Stimulated activated memory B cell treated with anti-CD40 and anti-IgM and Interleukin-4, amounts not matched to agents 10 μg/mL and 1 μg/mL and 100 μg/mL, for 72 hours (primary cell): ENCODE data around the gene SPRYD4.

Source experiments
- ATAC-seq: fragments of 150-1000 bp; cut with Tn5 transposase; 2 replicates; pipeline ENCODE4 v1.10.0; 2021
- H3K27ac Mint-ChIP-seq: one replicate; pipeline ENCODE4 v1.8.0; 2022; ENCODE audit warnings: mild to moderate bottlenecking, mixed read lengths
- H3K27me3 Mint-ChIP-seq: one replicate; pipeline ENCODE4 v1.8.0; 2022; ENCODE audit warnings: mixed read lengths
- H3K36me3 Mint-ChIP-seq: one replicate; pipeline ENCODE4 v1.8.0; 2022; ENCODE audit warnings: mixed read lengths
- H3K4me1 Mint-ChIP-seq: one replicate; pipeline ENCODE4 v1.8.0; 2022; ENCODE audit warnings: mixed read lengths
- H3K4me3 Mint-ChIP-seq: one replicate; pipeline ENCODE4 v1.8.0; 2022; ENCODE audit warnings: mild to moderate bottlenecking, moderate library complexity, mixed read lengths
- H3K9me3 Mint-ChIP-seq: one replicate; pipeline ENCODE4 v1.8.0; 2022; ENCODE audit warnings: mixed read lengths

The SPRYD4 gene

DNA sequence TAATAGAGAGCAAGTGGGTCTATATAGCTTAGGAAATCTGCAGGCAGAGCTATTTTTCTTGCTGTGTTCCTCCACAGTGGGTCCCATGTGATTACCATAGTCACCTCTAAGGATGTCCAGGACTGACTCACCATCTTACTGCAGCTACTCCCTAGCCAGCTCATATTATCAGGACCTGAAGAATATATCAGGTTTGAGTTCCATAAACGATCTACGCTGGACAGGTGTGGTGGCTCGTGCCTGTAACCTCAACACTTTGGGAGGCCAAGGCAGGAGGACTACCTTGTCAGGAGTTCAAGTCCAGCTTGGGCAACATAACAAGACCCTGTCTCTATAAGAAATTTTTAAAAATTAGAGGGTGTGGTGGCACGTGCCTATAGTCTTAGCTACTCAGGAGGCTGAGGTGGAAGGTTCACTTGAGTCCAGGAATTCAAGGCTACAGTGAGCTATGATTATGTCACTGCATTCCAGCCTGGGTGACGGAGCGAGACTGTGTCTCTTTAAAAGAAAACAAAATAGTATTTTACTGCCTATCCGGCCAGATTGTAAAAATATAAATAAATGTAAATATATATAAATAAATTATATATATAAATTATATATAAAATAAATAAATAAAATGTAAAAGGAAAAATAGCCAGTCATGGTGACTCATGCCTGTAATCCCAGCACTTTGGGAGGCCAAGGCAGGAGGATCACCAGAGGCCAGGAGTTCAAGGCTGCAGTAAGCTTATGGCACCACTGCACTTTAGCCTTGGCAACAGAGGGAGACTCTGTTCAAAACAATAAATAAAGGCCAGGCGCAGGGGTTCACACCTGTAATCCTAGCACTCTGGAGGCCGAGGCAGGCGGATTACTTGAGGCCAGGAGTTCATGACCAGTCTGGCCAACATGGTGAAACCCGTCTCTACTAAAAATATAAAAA lies 6.9 kb upstream of the SPRYD4 start:
- ATAC-seq = no peak
- Mint-ChIP-seq H3K36me3 (no peaks in the 10 kb centered on the region), H3K4me1 (peaks cover 24% of the 10 kb centered on the region), H3K27ac (peak overlapping the region; percentile 88), H3K9me3 (no peaks in the 10 kb centered on the region), H3K27me3 (no peaks in the 10 kb centered on the region), H3K4me3 (no peak overlapping the region)

DNA sequence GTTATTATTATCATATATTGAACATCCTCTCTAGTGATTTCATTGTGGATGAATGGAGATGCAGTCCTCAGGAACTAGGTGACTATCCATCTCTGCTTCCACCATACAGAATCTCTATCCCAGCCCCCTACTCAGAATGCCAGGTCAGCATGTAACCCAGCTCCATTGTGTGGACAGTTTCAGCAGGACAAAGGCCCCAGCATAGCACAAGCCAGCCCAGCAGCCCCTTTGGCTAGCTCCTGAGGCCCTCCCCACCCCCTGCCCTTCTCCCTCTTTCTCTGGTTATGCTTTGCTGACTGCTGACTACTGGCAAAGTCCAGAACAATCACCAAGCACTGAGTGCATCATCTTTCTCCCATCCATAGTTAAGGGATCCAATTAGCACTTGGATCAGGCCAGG lies 5.8 kb upstream of the SPRYD4 start:
- Mint-ChIP-seq H3K4me3 (no peak overlapping the region), H3K27ac (no peak overlapping the region), H3K36me3 (no peaks in the 10 kb centered on the region), H3K27me3 (no peaks in the 10 kb centered on the region), H3K4me1 (peaks cover 24% of the 10 kb centered on the region), H3K9me3 (no peaks in the 10 kb centered on the region)
- no peak for ATAC-seq

GRCh38 chr12:56469007-56469930 lies 891 bp downstream of the SPRYD4 start:
- Mint-ChIP-seq H3K27me3 (no peaks in the 10 kb centered on the region), H3K36me3 (peaks cover 8% of the 10 kb centered on the region), H3K4me3 (peak overlapping the region; percentile 95), H3K9me3 (no peaks in the 10 kb centered on the region), H3K4me1 (peaks cover 31% of the 10 kb centered on the region), H3K27ac (peak overlapping the region; percentile 97)
- ATAC-seq = no peak

GRCh38 chr12:56474389-56474788 lies 6.0 kb downstream of the SPRYD4 start:
- Mint-ChIP-seq H3K9me3 (no peaks in the 10 kb centered on the region), H3K4me1 (peaks cover 30% of the 10 kb centered on the region), H3K27me3 (no peaks in the 10 kb centered on the region), H3K4me3 (no peak overlapping the region), H3K27ac (no peak overlapping the region), H3K36me3 (peaks cover 17% of the 10 kb centered on the region)
- no peak for ATAC-seq

GRCh38 chr12:56476143-56476542 lies 7.8 kb downstream of the SPRYD4 start:
- no peak for ATAC-seq
- peaks cover 30% of the 10 kb centered on the region for H3K4me1 Mint-ChIP-seq
- H3K27me3 Mint-ChIP-seq = no peaks in the 10 kb centered on the region
- H3K9me3 Mint-ChIP-seq = no peaks in the 10 kb centered on the region
- no peak overlapping the region for H3K4me3 Mint-ChIP-seq
- H3K27ac Mint-ChIP-seq = no peak overlapping the region
- H3K36me3 Mint-ChIP-seq = peaks cover 19% of the 10 kb centered on the region

GRCh38 chr12:56476972-56477432 lies 8.6 kb downstream of the SPRYD4 start:
- Mint-ChIP-seq H3K4me3 (no peak overlapping the region), H3K27me3 (no peaks in the 10 kb centered on the region), H3K27ac (peak overlapping the region; percentile 72), H3K36me3 (peaks cover 19% of the 10 kb centered on the region), H3K4me1 (peaks cover 25% of the 10 kb centered on the region), H3K9me3 (no peaks in the 10 kb centered on the region)
- no peak for ATAC-seq

GRCh38 chr12:56477521-56478225 lies 9.3 kb downstream of the SPRYD4 start:
- Mint-ChIP-seq H3K4me3 (no peak overlapping the region), H3K27ac (peak overlapping the region; percentile 72)

GRCh38 chr12:56479625-56480024 lies 11.2 kb downstream of the SPRYD4 start:
- peaks cover 14% of the 10 kb centered on the region for H3K36me3 Mint-ChIP-seq
- H3K27me3 Mint-ChIP-seq = no peaks in the 10 kb centered on the region
- H3K4me3 Mint-ChIP-seq = no peak overlapping the region
- H3K4me1 Mint-ChIP-seq = peaks cover 25% of the 10 kb centered on the region
- ATAC-seq = no peak
- H3K27ac Mint-ChIP-seq = no peak overlapping the region
- H3K9me3 Mint-ChIP-seq = no peaks in the 10 kb centered on the region

More at GRCh38 chr12:56477521-56478225, 9.3 kb downstream of the SPRYD4 start:
- Mint-ChIP-seq H3K36me3 (peaks cover 19% of the 10 kb centered on the region), H3K9me3 (no peaks in the 10 kb centered on the region), H3K4me1 (peaks cover 25% of the 10 kb centered on the region), H3K27me3 (no peaks in the 10 kb centered on the region)
- ATAC-seq = no peak

GRCh38 chr12:56484566-56484965 lies 16.2 kb downstream of the SPRYD4 start:
- no peak for ATAC-seq
- Mint-ChIP-seq H3K4me3 (no peak overlapping the region), H3K36me3 (peaks cover 9% of the 10 kb centered on the region), H3K27me3 (no peaks in the 10 kb centered on the region), H3K9me3 (peaks cover 3% of the 10 kb centered on the region), H3K27ac (no peak overlapping the region), H3K4me1 (peaks cover 31% of the 10 kb centered on the region)

DNA sequence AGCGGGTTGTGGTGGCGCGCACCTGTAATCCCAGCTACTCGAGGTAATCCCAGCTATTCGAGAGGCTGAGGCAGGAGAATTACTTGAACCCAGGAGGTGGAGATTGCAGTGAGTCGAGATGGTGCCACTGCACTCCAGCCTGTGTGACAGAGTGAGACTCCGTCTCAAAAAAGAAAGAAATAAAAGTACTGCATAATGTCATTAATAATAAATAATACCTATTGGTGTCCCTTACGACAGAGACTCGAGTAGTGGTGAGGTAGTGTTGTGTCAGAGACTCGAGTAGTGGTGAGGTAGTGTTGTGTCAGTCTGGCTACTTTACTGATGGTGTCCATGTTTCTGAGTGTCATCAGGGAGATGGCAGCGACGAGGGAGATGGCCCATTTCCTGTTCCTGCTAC lies 18.3 kb downstream of the SPRYD4 start:
- no peak overlapping the region for H3K27ac Mint-ChIP-seq
- H3K36me3 Mint-ChIP-seq = no peaks in the 10 kb centered on the region
- peaks cover 17% of the 10 kb centered on the region for H3K4me1 Mint-ChIP-seq
- ATAC-seq = no peak
- H3K9me3 Mint-ChIP-seq = peaks cover 3% of the 10 kb centered on the region
- H3K4me3 Mint-ChIP-seq = peak overlapping the region; percentile 5
- H3K27me3 Mint-ChIP-seq = no peaks in the 10 kb centered on the region

GRCh38 chr12:56487448-56488040 lies 19.2 kb downstream of the SPRYD4 start:
- Mint-ChIP-seq H3K27me3 (no peaks in the 10 kb centered on the region), H3K36me3 (no peaks in the 10 kb centered on the region), H3K9me3 (peaks cover 3% of the 10 kb centered on the region), H3K4me1 (peaks cover 17% of the 10 kb centered on the region), H3K4me3 (peak overlapping the region; percentile 86), H3K27ac (peak overlapping the region; percentile 45)
- ATAC-seq = peak; percentile 58

- H3K27me3 Mint-ChIP-seq = no peaks in the 10 kb centered on the region
- H3K27ac Mint-ChIP-seq = peak within 1 kb of the TSS; percentile 45
- peak within 1 kb of the TSS; percentile 86 for H3K4me3 Mint-ChIP-seq
Observed at GRCh38 chr12:56488041-56488955, 19.9 kb downstream of the SPRYD4 start, which contains the start of gene GLS2. GLS2 (minus strand) TSS chr12:56488161; CDS start chr12:56488118, 43 bp downstream.

DNA sequence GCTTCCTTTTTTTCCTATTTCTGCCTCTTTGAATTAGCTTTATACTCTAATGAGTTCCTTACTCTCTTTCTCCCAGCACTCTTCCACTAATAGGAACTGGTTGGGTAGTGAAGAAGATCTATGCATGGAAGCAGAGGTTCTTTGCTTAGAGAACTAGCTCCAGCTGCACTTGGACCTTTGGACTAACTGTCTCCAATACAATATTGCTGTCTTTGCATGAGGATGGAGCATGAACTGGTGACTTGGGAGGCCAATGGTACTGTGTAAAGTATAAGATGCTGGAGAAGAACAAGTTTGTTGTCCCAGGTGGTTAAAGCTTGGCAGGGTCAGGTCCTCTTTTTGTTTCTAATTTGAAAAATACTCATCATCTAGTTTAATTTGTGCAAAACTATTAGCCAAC lies 22.0 kb downstream of the SPRYD4 start:
- no peaks in the 10 kb centered on the region for H3K27me3 Mint-ChIP-seq
- H3K27ac Mint-ChIP-seq = no peak overlapping the region
- H3K9me3 Mint-ChIP-seq = peaks cover 3% of the 10 kb centered on the region
- H3K4me1 Mint-ChIP-seq = peaks cover 17% of the 10 kb centered on the region
- ATAC-seq = no peak
- H3K36me3 Mint-ChIP-seq = no peaks in the 10 kb centered on the region
- H3K4me3 Mint-ChIP-seq = no peak overlapping the region

More at GRCh38 chr12:56488041-56488955, 19.9 kb downstream of the SPRYD4 start, which contains the start of gene GLS2:
- Mint-ChIP-seq H3K4me1 (peaks cover 17% of the 10 kb centered on the region), H3K36me3 (no peaks in the 10 kb centered on the region), H3K9me3 (peaks cover 3% of the 10 kb centered on the region)
- peak; percentile 98 for ATAC-seq
